ENCODE measurements around the gene TBK1.
A peak's percentile ranks its signal among the peaks of the same experiment; 100 is the strongest.

The TBK1 gene

GRCh38 chr12:64452559-64453329 is 824 bp downstream of the TBK1 start:
- peak; percentile 45 for DNase-seq

- no peak for DNase-seq
Observed at GRCh38 chr12:64455506-64455905, 3.6 kb downstream of the TBK1 start.

GRCh38 chr12:64456119-64456518 is 4.2 kb downstream of the TBK1 start:
- no peak for DNase-seq

- DNase-seq: no peak
Observed at GRCh38 chr12:64457032-64457431, 5.1 kb downstream of the TBK1 start.

- no peak for DNase-seq
Observed at GRCh38 chr12:64457466-64457865, 5.5 kb downstream of the TBK1 start.

- no peak for DNase-seq
Observed at GRCh38 chr12:64457923-64458322, 6.0 kb downstream of the TBK1 start.

- no peak for DNase-seq
Observed at GRCh38 chr12:64459394-64459891, 7.5 kb downstream of the TBK1 start.

- DNase-seq: no peak
Observed at GRCh38 chr12:64461634-64462414, 9.9 kb downstream of the TBK1 start.

GRCh38 chr12:64466178-64466577 is 14.3 kb downstream of the TBK1 start:
- no peak for DNase-seq

- DNase-seq: no peak
Observed at GRCh38 chr12:64468966-64469365, 17.0 kb downstream of the TBK1 start.

- no peak for DNase-seq
Observed at GRCh38 chr12:64469455-64470142, 17.7 kb downstream of the TBK1 start.

GRCh38 chr12:64470495-64470894 is 18.6 kb downstream of the TBK1 start:
- no peak for DNase-seq

- no peak for DNase-seq
Observed at GRCh38 chr12:64473176-64473575, 21.3 kb downstream of the TBK1 start.

- DNase-seq: no peak
Observed at GRCh38 chr12:64475518-64475917, 23.6 kb downstream of the TBK1 start.

GRCh38 chr12:64476844-64477243 is 24.9 kb downstream of the TBK1 start:
- DNase-seq: no peak

GRCh38 chr12:64478661-64479060 is 26.7 kb downstream of the TBK1 start:
- DNase-seq: no peak

GRCh38 chr12:64480148-64480547 is 28.2 kb downstream of the TBK1 start:
- DNase-seq: no peak

GRCh38 chr12:64486657-64487056 is 34.7 kb downstream of the TBK1 start:
- DNase-seq: no peak

- no peak for DNase-seq
Observed at GRCh38 chr12:64491718-64492117, 39.8 kb downstream of the TBK1 start.

GRCh38 chr12:64493513-64493912 is 41.6 kb downstream of the TBK1 start:
- DNase-seq: no peak

- DNase-seq: no peak
Observed at GRCh38 chr12:64494998-64495729, 43.2 kb downstream of the TBK1 start.

- DNase-seq: no peak
Observed at GRCh38 chr12:64496839-64497400, 45.0 kb downstream of the TBK1 start.

GRCh38 chr12:64497484-64497883 is 45.6 kb downstream of the TBK1 start:
- no peak for DNase-seq

Data from NCI-H2227 treated with DMSO at 0.1 percent for 48 hours (cell line).